Nephron (organoid): ENCODE measurements around the gene NFATC2.

ENCODE experiments used
- H3K27ac Mint-ChIP-seq, 3 experiments: 2 replicates each; pipeline ENCODE4 v1.8.0; 2020; ENCODE audit warnings: mixed read lengths in 3 of 3, mild to moderate bottlenecking in 2 of 3, moderate library complexity in 1 of 3
- H3K27me3 Mint-ChIP-seq: 2 replicates; pipeline ENCODE4 v1.8.0; 2021; ENCODE audit warnings: low read depth, mild to moderate bottlenecking, moderate library complexity, mixed read lengths
- H3K36me3 Mint-ChIP-seq: 2 replicates; pipeline ENCODE4 v1.8.0; 2020; ENCODE audit warnings: low read depth, mixed read lengths
- H3K4me1 Mint-ChIP-seq: 2 replicates; pipeline ENCODE4 v1.8.0; 2020; ENCODE audit warnings: mixed read lengths
- H3K4me3 Mint-ChIP-seq, 3 experiments: 2 replicates each; pipeline ENCODE4 v1.8.0; 2020; ENCODE audit warnings: mild to moderate bottlenecking in 3 of 3, mixed read lengths in 3 of 3, moderate library complexity in 2 of 3
- H3K9me3 Mint-ChIP-seq: 2 replicates; pipeline ENCODE4 v1.8.0; 2020; ENCODE audit warnings: mixed read lengths
- CTCF ChIP-seq, 3 experiments: fragments of 200-600 bp; sonication (generic); IDR thresholded peaks; one replicate each; pipeline ENCODE4 v1.5.0; 2021; ENCODE audit warnings: antibody characterized with exemption in 3 of 3; ENCODE audit not compliant: unreplicated experiment in 3 of 3

Gene NFATC2

GRCh38 chr20:51513545-51513944 lies 29.0 kb downstream of the NFATC2 start:
- Mint-ChIP-seq H3K4me3 (no peak overlapping the region), H3K27me3 (peaks cover 12% of the 10 kb centered on the region), H3K36me3 (no peaks in the 10 kb centered on the region), H3K9me3 (no peaks in the 10 kb centered on the region), H3K27ac (no peak overlapping the region), H3K4me1 (peaks cover 26% of the 10 kb centered on the region)
- TF ChIP-seq CTCF (IDR thresholded peaks at IDR 0.05; ENCODE audit: unreplicated experiment in 3 of 3): no peak

- no peak for TF ChIP-seq CTCF (IDR thresholded peaks at IDR 0.05; ENCODE audit: unreplicated experiment in 3 of 3)
- Mint-ChIP-seq H3K4me3 (no peak overlapping the region), H3K27ac (no peak overlapping the region), H3K27me3 (peaks cover 13% of the 10 kb centered on the region), H3K36me3 (no peaks in the 10 kb centered on the region), H3K4me1 (peaks cover 30% of the 10 kb centered on the region), H3K9me3 (no peaks in the 10 kb centered on the region)
Measured at GRCh38 chr20:51512645-51513044, 29.9 kb downstream of the NFATC2 start.

- no peak overlapping the region for H3K4me3 Mint-ChIP-seq
- no peak overlapping the region for H3K27ac Mint-ChIP-seq
- H3K36me3 Mint-ChIP-seq: no peaks in the 10 kb centered on the region
- peaks cover 19% of the 10 kb centered on the region for H3K27me3 Mint-ChIP-seq
- TF ChIP-seq CTCF (IDR thresholded peaks at IDR 0.05; ENCODE audit: unreplicated experiment in 3 of 3): no peak
- H3K9me3 Mint-ChIP-seq: no peaks in the 10 kb centered on the region
- H3K4me1 Mint-ChIP-seq: peaks cover 36% of the 10 kb centered on the region
Measured at GRCh38 chr20:51511861-51512619, 30.5 kb downstream of the NFATC2 start.

GRCh38 chr20:51510936-51511605 lies 31.4 kb downstream of the NFATC2 start:
- Mint-ChIP-seq H3K36me3 (no peaks in the 10 kb centered on the region), H3K27me3 (peaks cover 19% of the 10 kb centered on the region), H3K9me3 (no peaks in the 10 kb centered on the region), H3K27ac (no peak overlapping the region), H3K4me3 (no peak overlapping the region), H3K4me1 (peaks cover 39% of the 10 kb centered on the region)
- TF ChIP-seq CTCF (IDR thresholded peaks at IDR 0.05; ENCODE audit: unreplicated experiment in 3 of 3): no peak

GRCh38 chr20:51510169-51510568 lies 32.4 kb downstream of the NFATC2 start:
- Mint-ChIP-seq H3K36me3 (no peaks in the 10 kb centered on the region), H3K4me1 (peaks cover 39% of the 10 kb centered on the region), H3K27me3 (peaks cover 19% of the 10 kb centered on the region), H3K4me3 (no peak overlapping the region), H3K9me3 (no peaks in the 10 kb centered on the region), H3K27ac (no peak overlapping the region)
- TF ChIP-seq CTCF (IDR thresholded peaks at IDR 0.05; ENCODE audit: unreplicated experiment in 3 of 3): no peak
